Stimulated activated naive CD8-positive, alpha-beta T cell treated with anti-CD3 and anti-CD28 coated beads, Interleukin-15, Interleukin-2, amounts not matched to agents 100 U/mL and 50 U/mL, for 24 hours (primary cell): ENCODE measurements around the gene CLDND2.
A peak's percentile ranks its signal among the peaks of the same experiment; 100 is the strongest.

ENCODE experiments used
- ATAC-seq: fragments of 150-1000 bp; cut with Tn5 transposase; one replicate; pipeline ENCODE4 v1.10.0; 2021
- DNase-seq: peaks from one replicate; pipeline ENCODE4 v3.0.0; 2021

The CLDND2 gene

GRCh38 chr19:51354742-51355148, 14.1 kb downstream of the CLDND2 start:
- ATAC-seq (peak; percentile 74), DNase-seq (peak; percentile 54)

- ATAC-seq (no peak), DNase-seq (no peak)
Measured at GRCh38 chr19:51354103-51354741, 14.6 kb downstream of the CLDND2 start.

DNA sequence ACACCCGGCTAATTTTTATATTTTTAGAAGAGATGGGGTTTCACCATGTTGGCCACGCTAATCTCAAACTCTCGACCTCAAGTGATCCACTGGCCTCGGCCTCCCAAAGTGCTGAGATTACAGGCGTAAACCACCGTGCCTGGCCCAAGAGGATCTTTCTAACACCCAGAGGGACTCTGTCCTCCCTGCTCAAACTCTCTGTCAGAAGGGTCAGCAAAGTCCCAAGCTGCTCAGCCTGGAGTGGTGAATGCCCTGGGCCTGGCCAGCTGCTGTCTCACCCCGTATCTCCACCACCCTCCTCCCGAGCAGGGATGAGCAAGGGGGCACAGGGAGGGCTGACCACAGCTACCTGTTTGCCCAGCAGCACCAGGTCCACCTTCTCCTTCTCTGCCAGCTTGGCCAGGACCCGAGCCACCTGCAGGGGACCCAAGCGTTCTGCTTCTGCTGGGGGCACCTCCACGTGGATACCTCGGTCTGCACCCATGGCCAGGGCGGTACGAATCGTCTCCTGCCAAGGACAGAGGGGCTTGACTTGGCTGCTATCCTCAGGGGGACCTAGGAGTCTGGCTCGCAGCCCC, 15.9 kb downstream of the CLDND2 start:
- ATAC-seq: no peak
- DNase-seq: no peak

- no peak for ATAC-seq
Measured at GRCh38 chr19:51351266-51351990, 17.4 kb downstream of the CLDND2 start.

GRCh38 chr19:51347209-51347928, 21.4 kb downstream of the CLDND2 start:
- no peak for ATAC-seq
- no peak for DNase-seq

More at GRCh38 chr19:51351266-51351990, 17.4 kb downstream of the CLDND2 start:
- DNase-seq: no peak

DNA sequence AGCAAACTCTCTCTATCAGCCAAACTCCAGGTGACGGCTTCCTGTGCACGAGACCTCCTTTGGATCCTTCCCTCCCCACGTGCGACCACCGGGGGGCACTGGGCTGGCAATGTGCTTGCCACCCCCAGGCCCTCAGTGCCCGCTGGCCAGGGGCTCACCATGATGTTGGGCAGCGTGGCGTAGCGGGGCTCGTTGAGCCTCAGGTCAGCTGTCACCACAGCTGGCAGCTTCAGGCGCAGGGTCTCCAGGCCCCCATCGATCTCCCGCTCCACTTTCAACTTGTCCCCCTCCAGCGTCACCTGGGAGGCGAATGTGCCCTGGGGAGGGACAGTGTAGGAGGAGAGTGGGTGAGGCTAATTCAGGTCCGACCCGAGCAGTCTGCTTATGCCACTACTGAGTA, 22.1 kb downstream of the CLDND2 start:
- ATAC-seq: no peak
- no peak for DNase-seq

- ATAC-seq (no peak), DNase-seq (no peak)
Measured at GRCh38 chr19:51345076-51345620, 23.7 kb downstream of the CLDND2 start.

GRCh38 chr19:51342631-51343569, 25.9 kb downstream of the CLDND2 start:
- ATAC-seq (no peak), DNase-seq (no peak)

DNA sequence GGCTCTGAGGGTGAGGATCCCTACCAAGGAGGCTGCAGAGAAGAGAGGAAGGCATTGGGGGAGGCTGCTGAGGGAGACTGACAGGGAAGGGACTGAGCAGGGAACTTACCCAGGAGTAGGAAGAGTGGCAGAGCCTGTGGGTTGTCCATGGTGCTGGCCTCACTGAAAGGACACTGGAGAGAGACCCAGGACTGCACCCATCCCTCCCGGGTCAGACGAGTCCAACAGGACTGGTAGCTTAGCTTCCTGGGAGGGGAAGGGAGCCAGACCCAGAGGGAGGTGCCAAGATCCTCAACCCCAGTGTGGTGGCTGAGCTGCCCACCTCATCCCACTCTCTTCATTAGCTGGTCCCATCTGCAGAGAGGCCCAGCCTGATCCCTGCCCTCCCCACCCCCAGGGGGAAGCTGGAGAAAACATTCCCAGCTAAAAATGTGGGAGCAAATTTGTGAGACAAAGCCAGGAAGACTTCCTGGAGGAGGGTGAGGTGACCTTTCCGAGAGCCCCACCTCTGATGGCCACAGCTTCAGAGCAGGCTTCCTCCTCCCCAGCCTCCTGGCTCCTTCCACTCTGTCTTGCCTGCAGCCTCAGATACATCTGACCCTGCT, 26.7 kb downstream of the CLDND2 start, which contains the start of gene VSIG10L:
VSIG10L (minus strand) TSS at position 164 of the 605 bp plus-strand sequence; CDS start at position 149, 15 bp downstream.
- DNase-seq (no peak), ATAC-seq (no peak)

- no peak for ATAC-seq
- no peak for DNase-seq
Measured at GRCh38 chr19:51341066-51341465, 27.7 kb downstream of the CLDND2 start.

- DNase-seq (peak; percentile 98), ATAC-seq (peak; percentile 84)
Measured at GRCh38 chr19:51339687-51340656, 28.8 kb downstream of the CLDND2 start.

GRCh38 chr19:51339313-51339686, 29.5 kb downstream of the CLDND2 start:
- no peak for DNase-seq
- no peak for ATAC-seq

GRCh38 chr19:51338563-51339312, 30.1 kb downstream of the CLDND2 start:
- ATAC-seq (peak; percentile 79), DNase-seq (peak; percentile 93)

DNA sequence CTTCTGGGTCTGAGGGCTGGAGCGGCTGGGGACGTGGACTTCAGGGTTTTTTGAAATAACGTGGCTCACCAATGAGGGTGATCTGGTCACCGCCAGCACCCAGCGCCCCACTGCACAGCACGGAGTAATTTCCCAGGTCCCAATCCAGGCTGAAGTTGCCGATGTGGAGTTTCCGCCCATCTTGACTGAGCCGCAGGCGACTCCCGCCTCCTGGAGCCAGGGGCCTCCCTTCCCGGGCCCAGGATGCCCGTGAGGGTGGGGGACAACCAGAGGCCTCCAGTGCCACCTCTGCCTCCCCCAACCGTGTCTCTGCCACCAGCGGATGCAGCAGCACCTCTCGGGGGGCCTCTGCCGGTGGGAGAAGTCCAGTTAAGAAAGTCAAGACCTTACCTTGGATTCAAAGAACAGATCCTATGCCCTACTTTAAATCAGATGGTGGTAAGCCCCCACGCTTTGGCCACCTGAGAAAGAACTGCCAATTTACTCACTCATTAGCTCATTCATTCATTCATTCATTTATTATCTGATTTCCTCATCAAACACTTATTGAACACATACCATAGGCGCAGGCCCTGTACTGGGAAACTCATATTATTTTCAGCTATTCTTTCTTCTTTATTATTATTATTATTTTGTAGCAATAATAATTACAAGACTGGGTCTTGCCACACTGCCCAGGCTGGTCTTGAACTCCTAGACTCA, 30.8 kb downstream of the CLDND2 start:
- no peak for DNase-seq
- no peak for ATAC-seq

- ATAC-seq (no peak), DNase-seq (no peak)
Measured at GRCh38 chr19:51337141-51337860, 31.5 kb downstream of the CLDND2 start.

GRCh38 chr19:51333836-51334460, 34.9 kb downstream of the CLDND2 start:
- ATAC-seq (no peak), DNase-seq (no peak)

DNA sequence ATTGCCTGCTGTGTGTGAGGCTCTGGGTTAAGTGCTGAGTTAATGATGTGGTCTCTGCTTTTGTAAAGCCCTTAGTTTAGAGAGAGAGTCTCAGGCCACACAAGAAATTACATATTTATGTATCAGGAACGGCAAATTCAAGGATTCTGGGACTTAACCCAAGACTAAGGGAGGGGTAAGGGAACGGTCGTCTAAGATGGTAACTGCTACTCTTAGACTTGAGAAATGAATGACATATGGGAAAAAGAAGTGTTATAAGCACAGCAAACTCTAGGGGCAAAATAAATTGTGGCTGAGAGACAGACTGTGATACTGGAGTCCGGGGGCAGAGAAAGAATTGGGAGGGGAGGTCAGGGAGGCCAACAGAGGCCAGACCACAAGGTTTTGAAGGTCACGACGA, 37.1 kb downstream of the CLDND2 start:
- ATAC-seq: no peak
- DNase-seq: no peak
